Endothelial cell of hepatic sinusoid (primary cell): ENCODE data around the gene GPR157.

Experiments used
- in situ Hi-C: cut with HindIII; loops from 2 replicates; pipeline ENCODE4 v1.10.0; 2017; ENCODE audit warnings: low sequenced_read_pairs

The GPR157 gene, protein sequence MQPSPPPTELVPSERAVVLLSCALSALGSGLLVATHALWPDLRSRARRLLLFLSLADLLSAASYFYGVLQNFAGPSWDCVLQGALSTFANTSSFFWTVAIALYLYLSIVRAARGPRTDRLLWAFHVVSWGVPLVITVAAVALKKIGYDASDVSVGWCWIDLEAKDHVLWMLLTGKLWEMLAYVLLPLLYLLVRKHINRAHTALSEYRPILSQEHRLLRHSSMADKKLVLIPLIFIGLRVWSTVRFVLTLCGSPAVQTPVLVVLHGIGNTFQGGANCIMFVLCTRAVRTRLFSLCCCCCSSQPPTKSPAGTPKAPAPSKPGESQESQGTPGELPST

DNA sequence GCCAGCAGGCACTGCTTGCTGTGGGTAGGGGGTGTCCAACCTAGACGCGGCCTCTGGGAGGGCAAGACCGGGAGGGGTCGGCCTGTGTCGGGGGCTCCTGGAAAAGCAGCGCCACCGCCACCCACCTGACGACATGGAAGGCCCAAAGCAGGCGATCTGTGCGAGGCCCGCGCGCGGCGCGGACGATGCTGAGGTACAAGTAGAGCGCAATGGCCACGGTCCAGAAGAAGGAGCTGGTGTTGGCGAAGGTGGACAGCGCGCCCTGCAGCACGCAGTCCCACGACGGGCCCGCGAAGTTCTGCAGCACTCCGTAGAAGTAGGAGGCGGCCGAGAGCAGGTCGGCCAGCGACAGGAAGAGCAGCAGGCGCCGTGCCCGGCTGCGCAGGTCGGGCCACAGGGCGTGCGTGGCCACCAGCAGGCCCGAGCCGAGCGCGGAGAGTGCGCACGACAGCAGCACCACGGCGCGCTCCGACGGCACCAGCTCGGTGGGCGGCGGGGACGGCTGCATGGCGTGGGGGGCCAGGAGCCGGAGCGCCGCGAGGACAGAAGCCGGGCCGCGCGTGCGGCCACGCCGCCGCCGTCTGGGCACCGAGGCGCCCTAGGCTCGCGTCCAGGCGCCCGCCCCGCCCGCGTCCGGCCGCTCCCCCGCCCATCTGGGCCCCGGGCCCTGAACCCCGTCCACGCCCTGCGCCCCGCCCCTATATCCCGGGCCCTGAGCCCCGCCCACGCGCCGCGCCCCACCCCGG, at the start of gene GPR157:
GPR157 (minus strand) TSS at position 583 of the 746 bp plus-strand sequence; CDS start at position 508, 75 bp downstream.
- in situ Hi-C loops = no loop called here

DNA sequence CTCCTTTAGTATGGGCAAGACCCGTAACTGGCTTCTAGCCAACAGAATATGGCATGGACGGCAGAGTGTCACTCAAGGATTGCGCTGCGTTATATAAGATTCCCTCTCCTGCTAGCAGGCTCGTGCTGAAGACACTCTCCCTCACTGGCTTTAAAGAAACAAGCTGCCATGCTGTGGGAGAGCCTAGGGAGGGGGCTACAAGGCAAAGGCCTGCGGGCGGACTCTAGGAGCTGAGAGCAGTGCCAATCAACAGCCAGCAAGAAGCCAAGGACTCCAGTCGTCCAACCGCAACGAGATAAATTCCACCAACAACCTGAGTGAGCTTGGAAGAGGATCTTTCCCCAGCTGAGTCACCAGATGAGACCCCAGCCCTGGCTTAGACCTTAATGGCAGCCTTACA, 45.9 kb upstream of the GPR157 start:
- in situ Hi-C loops = no loop called here

DNA sequence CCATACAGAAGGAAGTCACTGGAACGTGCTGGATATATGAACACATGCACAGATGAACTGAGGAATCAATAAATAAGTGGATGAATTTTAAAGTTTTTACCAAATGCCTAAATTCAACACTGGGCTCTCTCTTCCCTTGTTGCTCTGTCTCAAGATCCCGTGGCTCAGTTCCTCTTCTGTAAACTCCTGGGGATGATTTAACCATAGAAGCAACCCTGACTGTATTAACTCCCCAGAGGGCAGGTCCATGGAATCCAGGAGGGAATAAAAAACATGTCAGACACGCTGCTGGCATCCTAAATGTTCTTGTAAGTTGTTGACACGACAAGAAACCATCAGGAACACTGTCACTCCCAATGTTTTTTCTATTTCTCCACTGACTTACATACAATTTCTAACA, 45.3 kb upstream of the GPR157 start:
- in situ Hi-C loops = no loop called here

DNA sequence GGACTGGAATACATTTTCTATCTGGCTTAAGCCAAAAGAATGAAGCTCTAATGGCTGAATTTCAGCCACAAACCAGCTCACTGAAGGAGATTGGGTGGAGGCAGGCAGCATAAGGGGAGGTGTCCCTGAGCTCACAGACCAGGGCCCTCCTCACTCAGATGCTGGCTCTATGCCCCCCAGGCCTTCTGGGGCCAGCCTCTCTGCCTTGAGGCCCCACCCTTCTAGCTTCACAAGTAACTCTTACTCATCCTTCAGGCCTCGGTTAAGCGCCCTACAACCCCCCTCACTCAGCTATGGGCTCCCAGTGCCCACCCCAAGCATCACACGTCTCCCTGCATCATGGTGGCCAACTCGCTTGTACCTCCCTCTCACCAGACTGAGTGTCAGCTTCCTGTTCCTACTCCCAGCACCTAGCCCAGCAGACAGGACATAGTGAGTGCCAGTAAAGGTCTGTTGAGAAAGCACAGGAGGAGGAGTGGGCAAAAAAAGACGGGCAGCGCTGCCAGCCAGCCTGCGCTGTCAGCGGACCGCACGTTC, 40.8 kb upstream of the GPR157 start:
- in situ Hi-C loops = no loop called here

DNA sequence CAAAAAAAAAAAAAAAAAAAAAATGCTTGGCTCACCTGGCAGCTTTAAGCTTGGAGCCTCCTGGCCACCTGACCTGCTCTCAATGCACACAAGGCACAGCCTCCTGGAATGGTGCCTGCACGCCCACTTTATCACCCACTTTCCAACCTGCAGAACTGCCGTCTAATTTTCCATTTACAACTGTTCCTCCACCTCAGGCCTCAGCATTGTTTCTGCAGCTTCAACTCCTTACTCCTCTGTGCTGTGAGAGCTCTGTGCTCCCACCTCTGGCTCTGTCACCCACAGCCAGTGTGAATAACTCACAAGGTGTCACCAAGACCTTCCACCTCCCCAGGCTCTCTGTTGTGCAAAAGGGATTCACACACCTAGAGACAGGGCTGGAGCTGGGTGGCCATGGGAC, 38.7 kb upstream of the GPR157 start:
- in situ Hi-C loops = no loop called here

DNA sequence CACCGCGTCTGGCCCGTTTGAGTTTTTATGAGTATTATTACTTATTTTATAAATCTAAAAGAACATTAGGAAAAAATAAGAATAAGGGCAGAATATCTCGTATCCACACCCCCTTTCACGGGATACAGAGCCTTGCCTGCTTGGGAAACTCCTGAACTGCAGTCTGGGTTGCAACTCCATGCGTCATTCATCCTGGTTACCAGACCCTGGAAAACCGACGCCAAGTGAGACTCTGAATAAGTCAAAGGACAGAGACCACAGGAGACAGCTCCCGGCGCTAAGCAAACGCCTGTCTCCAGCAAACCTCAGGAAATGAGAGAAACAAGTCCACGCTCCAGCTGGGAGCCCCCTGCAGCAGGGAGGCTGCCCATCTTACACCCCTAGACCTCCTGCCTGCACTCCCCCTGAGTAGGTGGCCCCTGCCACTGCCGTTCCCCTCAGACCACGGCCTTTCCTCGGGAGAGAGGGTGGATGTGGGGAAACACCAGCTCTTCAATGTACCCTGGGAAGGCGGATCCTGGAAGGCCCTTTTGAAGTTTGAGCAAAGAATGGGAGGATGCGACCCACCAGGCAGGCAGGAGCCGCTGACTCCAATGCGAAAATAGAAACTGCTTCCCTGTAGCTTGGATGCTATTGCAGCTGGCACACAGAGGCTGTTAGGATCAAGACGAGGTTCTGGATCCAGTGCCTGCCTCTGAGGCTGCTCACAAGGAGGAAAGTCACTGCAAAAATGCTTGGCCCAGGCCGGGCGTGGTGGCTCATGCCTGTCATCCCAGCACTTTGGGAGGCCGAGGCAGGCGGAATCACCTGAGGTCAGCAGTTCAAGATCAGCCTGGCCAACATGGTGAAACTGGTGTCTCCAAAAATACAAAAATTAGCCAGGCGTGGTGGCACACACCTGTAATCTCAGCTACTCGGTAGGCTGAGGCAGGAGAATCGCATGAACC, 37.7 kb upstream of the GPR157 start:
- in situ Hi-C loops = no loop called here

DNA sequence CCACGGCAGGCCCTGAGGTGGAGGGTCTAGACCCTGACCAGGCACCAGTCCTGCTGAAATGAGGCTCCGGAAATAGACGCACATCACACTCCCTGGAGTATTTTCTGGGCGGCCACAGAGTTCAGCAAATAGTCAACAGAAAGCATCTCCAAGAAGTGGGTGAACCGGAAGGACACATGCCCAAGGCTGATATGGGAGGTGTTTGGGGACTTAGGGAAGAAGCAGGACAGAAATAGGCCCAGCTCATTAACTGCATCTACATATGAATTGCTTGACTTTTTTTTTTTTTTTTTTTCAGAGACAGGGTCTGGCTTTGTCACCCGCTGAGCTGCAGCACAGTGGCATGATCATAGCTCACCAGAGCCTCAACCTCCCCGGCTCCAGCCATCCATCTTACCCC, 36.5 kb upstream of the GPR157 start:
- in situ Hi-C loops = no loop called here

DNA sequence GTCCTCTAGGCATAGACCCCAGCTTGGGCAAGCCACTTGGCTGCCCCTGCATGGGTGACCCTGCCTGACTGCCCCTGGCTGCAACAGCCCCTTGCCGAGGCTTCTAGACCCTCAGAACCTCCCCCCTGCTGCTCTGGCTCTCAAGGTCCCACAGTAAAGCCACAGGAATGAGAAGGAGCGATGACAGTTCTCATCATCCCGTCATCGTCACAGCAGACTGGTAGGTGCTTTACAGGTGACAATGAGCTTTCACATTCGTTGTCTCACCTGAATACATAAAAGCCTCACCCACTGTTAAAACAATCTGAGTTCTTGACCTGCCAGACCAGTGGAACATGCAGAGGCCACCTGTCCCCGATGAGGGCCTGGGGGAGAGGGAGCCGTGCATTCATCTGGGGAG, 36.0 kb upstream of the GPR157 start:
- in situ Hi-C loops = no loop called here

DNA sequence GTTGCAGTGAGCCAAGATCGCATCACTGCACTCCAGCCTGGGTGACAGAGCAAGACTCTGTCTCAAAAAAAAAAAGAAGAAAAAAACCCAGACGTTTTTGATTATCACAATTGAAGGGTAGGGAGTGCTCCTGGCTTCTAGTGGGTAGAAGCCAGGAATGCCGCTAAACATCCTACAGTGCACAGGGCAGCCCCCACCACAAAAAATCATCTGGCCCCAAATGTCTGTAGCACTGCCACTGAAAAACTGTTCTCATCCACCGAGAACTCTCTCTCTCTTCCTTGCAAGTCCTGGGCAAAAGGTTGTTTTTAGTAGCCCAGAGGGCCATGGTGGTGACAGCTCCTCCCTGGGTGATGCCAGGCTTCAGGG, 35.6 kb upstream of the GPR157 start:
- in situ Hi-C loops = no loop called here

DNA sequence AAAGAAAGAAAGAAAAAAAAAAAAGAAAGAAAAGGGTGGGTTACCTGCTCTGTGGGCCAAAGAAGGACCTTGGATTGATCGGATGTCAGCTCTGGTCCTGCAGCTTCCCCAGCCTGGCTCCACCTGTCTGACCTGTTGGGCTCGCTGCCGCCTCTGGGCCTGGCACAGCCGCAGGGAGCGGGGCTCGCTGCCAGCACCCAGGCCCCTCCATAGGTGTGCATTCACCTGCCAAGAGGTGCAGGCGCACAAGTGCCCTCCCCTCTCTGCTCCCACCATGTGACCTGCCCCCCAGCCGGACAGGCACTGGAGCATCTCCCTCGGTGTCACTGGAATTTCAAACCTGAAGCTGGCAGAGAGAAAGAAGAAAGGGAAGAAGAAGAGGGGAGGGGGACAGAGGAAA, 33.1 kb upstream of the GPR157 start:
- in situ Hi-C loops = no loop called here

DNA sequence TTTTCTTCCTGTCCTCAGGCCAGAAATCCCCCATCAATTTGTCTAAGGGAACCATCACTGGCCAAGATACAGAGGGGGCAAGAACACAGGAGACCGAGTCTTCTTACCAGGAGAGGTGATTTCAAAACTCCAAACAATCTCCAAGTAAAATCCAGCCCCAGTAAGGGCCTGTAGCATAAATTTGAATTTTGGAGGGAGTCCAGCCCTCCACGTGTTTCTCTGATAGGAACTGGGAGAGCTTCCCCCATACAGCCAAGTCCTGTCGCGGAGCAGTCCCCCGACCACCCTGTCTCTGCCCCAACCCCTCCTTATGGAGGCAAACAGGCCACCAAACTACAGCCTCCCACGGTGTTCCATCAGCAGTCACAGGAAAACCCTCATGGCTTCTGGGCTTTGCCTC, 32.4 kb upstream of the GPR157 start:
- in situ Hi-C loops = no loop called here

DNA sequence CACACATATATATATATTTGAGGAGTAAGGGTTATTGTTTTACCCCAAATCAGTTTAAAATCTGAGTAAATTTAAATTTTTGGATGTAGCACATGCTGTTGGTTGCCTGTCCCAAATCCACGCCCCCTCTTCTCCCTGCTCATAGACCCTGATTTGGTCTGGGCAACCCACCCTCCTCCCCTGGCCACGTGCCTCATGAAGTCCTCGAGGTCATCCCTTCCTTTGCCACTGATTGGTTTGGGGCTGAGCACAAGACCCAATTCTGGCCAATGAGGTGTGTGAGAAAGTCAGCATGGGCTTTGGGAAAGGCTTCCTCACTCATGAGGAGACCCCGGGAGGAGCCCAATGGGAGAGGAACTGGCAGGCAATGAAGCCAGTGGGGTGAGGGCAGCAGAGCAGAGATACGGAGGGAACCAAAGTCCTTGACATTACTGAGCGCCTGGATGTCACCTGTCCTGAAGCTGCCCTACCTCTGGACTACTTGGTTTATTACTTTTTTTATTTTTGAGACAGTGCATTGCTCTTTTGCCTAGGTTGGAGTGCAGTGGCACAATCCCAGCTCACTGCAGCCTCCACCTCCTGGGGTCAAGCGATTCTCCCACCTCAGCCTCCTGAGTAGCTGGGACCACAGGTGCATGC, 31.3 kb upstream of the GPR157 start:
- in situ Hi-C loops = no loop called here

DNA sequence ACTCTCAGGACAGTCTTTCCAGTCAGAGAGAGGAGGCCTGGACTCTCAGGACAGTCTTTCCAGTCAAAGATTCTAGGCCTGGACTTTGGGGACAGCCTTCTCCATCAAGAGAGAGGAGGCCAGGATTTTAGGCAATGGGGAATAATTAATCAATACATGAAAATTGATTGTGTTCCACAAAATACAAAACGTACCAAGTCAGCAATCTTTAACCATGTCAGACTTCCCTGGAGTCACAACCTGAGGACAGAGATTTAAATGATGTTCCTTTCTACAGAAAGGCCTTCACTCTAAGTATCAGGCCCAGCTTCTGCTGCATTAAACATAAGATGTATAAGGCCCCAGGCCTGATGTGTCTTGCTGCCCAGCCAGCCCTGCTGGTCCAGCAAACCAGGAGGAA, 27.0 kb upstream of the GPR157 start:
- in situ Hi-C loops = loop anchor here (5.0 kb wide), 1 partner anchor 46 kb away; no protein-coding TSS in a partner anchor

DNA sequence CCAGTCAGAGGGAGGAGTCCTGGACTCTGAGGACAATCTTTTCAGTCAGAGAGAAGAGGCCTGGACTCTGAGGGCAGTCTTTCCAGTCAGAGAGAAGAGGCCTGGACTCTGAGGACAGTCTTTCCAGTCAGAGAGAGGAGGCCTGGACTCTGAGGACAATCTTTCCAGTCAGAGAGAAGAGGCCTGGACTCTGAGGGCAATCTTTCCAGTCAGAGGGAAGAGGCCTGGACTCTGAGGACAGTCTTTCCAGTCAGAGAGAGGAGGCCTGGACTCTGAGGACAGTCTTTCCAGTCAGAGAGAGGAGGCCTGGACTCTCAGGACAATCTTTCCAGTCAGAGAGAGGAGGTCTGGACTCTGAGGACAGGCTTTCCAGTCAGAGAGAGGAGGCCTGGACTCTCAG, 26.5 kb upstream of the GPR157 start:
- in situ Hi-C loops = loop anchor here (5.0 kb wide), 1 partner anchor 47 kb away; no protein-coding TSS in a partner anchor

DNA sequence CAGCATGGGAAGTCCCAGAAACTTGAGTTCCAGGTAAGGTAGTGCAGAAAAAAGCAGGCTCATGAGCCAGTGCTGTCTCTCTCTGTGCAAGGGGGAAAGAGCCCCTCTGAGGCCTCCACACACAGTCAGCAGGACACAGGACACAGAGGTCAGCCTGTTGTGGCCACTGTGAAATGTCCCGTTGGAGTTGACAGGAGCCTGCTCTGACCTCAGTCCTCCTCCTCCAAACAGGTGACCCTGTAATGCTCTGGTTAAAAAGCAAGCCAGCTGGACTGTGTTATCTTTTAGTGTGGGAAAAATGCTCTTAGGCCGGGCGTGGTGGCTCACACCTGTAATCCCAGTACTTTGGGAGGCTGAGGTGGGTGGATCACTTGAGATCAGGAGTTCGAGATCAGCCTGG, 24.2 kb upstream of the GPR157 start:
- in situ Hi-C loops = no loop called here

DNA sequence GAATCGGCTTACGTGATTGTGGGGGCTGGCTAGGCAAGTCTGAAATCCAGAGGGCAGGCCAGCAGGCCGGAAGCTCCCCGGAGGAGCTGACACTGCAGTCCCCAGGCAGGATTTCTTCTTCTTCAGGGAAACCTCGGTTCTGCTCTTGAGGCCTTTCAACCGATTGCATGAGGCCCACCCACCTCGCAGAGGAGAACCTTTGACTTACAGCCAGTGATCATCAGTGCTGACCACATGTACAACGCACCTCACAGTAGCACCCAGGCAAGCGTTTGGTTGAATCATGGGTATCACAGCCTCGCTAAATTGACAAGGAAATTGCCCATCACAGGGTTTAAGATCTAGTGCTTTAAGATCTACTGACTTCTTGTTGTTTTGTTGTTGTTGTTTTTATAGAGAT, 23.6 kb upstream of the GPR157 start:
- in situ Hi-C loops = no loop called here

DNA sequence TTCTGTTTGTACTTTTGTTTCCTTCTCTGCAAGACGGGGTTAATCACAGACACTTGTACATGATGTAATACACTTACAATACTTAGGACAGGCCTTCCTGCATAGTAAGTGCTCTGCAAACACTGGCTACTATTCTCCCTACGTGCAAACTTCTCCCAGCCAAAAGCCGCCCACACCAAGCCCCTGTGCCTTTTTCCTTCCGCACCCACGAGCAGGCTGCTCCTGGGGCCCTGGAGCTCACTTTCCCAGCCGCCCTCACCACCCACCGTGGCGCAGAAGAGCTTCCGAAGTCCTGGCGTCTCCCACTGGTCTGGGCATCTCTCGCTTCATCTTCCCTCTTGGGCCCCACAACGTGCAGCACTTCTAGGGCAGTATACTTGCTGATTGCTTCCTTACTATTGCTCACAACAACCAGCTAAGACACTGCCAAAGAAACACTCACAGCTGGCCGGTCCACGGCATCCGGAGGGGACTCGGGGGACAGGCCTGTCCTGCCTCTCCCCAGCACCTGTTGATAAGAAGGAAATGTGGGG, 22.5 kb upstream of the GPR157 start:
- in situ Hi-C loops = no loop called here

DNA sequence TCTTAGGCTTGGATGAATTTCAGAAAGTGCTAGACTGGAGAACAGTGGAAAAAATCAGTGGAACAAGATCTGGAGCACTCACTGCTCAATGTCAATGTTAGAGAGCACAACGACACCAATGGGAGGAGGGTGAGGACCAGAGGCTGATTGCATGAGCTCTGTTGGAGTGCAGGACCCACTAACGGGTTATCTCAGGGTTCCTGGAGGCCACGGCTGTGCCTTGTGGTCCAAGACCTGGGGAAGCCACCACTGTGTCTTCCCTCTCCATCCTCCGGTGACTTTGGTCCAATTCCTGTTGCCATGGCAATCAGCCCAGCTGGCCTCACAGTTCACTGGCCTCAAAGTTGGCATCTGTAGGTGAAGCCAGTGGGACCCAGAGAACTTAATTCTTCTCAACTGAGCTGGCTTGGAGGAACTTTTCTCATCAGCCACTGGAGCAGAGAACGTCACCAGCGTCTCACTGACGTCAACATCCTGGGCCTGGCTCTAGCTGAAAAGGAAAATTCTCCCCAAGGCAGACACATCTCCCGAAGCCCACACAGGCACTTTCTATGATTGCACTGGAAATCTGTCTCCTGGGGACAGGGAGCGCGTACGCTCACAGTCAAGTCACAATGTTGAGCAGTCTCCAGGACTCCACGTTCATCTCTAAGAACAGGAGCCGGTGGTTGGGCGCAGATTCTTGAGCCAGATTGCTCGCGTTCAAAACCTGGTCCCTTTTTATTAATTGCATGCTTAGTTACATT, 21.9 kb upstream of the GPR157 start:
- in situ Hi-C loops = no loop called here

DNA sequence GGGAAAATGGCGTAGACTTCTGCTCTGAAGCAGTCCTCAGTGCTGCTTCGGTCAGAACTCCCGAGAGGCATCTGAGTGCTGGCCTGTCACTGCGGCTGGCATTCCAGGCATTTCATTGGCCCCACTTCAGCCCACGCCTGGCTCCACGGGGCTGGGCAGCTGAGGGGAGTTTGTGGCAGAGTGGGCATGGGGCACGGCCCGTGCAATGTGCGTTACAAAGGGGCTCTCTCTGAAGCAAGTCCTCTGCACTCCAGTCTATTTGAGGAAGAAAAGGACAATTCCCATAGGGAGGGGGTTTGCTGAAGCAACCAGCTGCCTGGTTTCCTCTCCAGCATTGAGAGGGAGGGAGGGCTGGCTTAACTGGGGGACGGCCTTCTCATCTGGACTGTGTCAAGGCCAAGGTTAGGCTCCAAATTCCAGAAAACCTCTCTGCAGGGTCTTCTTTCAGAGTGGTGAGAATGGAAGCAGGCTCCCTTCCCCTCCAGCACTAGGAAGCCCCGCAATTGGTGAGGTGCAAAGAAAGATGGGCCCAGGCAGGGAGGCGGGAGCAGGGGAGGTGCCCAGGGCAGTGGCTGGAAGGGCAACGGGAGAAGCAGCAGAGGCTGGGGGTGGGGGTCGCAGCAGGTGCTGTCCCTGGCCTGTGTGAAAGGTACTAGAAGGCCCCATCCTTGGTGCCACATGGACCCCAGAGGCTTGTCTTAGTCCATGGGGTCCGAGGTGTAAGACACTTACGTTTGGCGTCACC, 21.1 kb upstream of the GPR157 start:
- in situ Hi-C loops = no loop called here
